K562 (cell line): ENCODE results near the gene KCNMB3. TPM values are rescaled to one million over a fixed set of nuclear protein-coding genes. Genes with fewer than 3 reads are reported as not detected.

Experiments used
- ADNP ChIP-seq: fragments of 200-800 bp; sonication (Bioruptor generic); IDR thresholded peaks from 2 replicates; pipeline ENCODE4 v1.6.1; 2016; ENCODE audit warnings: missing genetic modification characterization, missing compliant biosample characterization
- CBFA2T2 ChIP-seq: fragments of 450-650 bp; conservative IDR thresholded peaks from 2 replicates; pipeline ENCODE4 v1.6.1; 2017; ENCODE audit warnings: mild to moderate bottlenecking
- CC2D1A ChIP-seq: fragments of 450-650 bp; IDR thresholded peaks from 2 replicates; pipeline ENCODE4 v1.6.1; 2017; ENCODE audit warnings: mild to moderate bottlenecking
- EHMT2 ChIP-seq: fragments of 450-650 bp; IDR thresholded peaks from 2 replicates; pipeline ENCODE4 v1.6.1; 2018; ENCODE audit warnings: antibody characterized with exemption
- ELF4 ChIP-seq: fragments of 450-650 bp; formaldehyde crosslinking; IDR thresholded peaks from 2 replicates; pipeline ENCODE4 v1.4.0; 2022; ENCODE audit warnings: missing genetic modification characterization
- EP300 ChIP-seq: IDR thresholded peaks from 2 replicates; pipeline ENCODE4 v1.6.1; 2012; ENCODE audit warnings: low read length, improper control_type of control experiment
- EP400 ChIP-seq: fragments of 450-650 bp; IDR thresholded peaks from 2 replicates; pipeline ENCODE4 v1.6.1; 2017; ENCODE audit warnings: antibody characterized with exemption, mild to moderate bottlenecking, moderate library complexity
- FOXM1 ChIP-seq, 2 experiments: fragments of 450-650 bp in 1 of 2; sonication (generic) in 1 of 2; formaldehyde crosslinking in 1 of 2; IDR thresholded peaks; 2 replicates each; pipeline versions ENCODE4 v1.6.1 to v1.9.0; 2017 to 2022; ENCODE audit warnings: low read depth in 2 of 2, mild to moderate bottlenecking in 2 of 2, missing genetic modification reagents in 1 of 2, moderate library complexity in 1 of 2
- FOXP1 ChIP-seq: sonication (generic); formaldehyde crosslinking; IDR thresholded peaks from 2 replicates; pipeline ENCODE4 v1.8.0; 2022; ENCODE audit warnings: mild to moderate bottlenecking, missing genetic modification reagents
- HOXB6 ChIP-seq: fragments of 250-450 bp; sonication (Bioruptor Pico); IDR thresholded peaks from 2 replicates; pipeline ENCODE4 v1.5.1; 2022; ENCODE audit warnings: mild to moderate bottlenecking, borderline replicate concordance
- JUNB ChIP-seq: fragments of 450-650 bp; formaldehyde crosslinking; conservative IDR thresholded peaks from 2 replicates; pipeline ENCODE4 v1.4.0; 2020; ENCODE audit warnings: mild to moderate bottlenecking
- MCM3 ChIP-seq: fragments of 450-650 bp; IDR thresholded peaks from 2 replicates; pipeline ENCODE4 v1.6.1; 2016
- MECOM ChIP-seq: fragments of 250-450 bp; sonication (Bioruptor Pico); IDR thresholded peaks from 2 replicates; pipeline ENCODE4 v1.8.0; 2022; ENCODE audit warnings: inconsistent platforms
- MTA1 ChIP-seq: fragments of 450-650 bp; IDR thresholded peaks from 2 replicates; pipeline ENCODE4 v1.6.1; 2017; ENCODE audit warnings: borderline replicate concordance
- MYBL2 ChIP-seq, 2 experiments: fragments of 450-650 bp in 1 of 2; sonication (generic) in 1 of 2; formaldehyde crosslinking in 1 of 2; IDR thresholded peaks; 2 replicates each; pipeline versions ENCODE4 v1.6.1 to v1.8.1; 2017 to 2022; ENCODE audit warnings: borderline replicate concordance in 1 of 2, inconsistent platforms in 1 of 2, low read depth in 1 of 2, mild to moderate bottlenecking in 1 of 2, missing genetic modification reagents in 1 of 2, moderate library complexity in 1 of 2
- NCOA4 ChIP-seq: fragments of 450-650 bp; IDR thresholded peaks from 2 replicates; pipeline ENCODE4 v1.6.1; 2018; ENCODE audit warnings: mild to moderate bottlenecking; ENCODE audit not compliant: partially characterized antibody
- NFE2 ChIP-seq: IDR thresholded peaks from 2 replicates; pipeline ENCODE4 v1.6.1; 2014; ENCODE audit warnings: antibody characterized with exemption, low read depth
- NR3C1 ChIP-seq: sonication (generic); formaldehyde crosslinking; IDR thresholded peaks from 2 replicates; pipeline ENCODE4 v1.8.1; 2022; ENCODE audit warnings: missing genetic modification reagents
- NRF1 ChIP-seq, 2 experiments: fragments of 450-650 bp; IDR thresholded peaks in 1 of 2; conservative IDR thresholded peaks in 1 of 2; 2 replicates each; pipeline ENCODE4 v1.6.1; 2014; ENCODE audit warnings: mild to moderate bottlenecking in 2 of 2
- POLR2AphosphoS5 ChIP-seq: IDR thresholded peaks from 2 replicates; pipeline ENCODE4 v1.6.1; 2011; ENCODE audit warnings: mild to moderate bottlenecking, low read depth, low read length, moderate library complexity; ENCODE audit not compliant: control insufficient read depth, insufficient read depth
- SMARCE1 ChIP-seq: fragments of 450-650 bp; IDR thresholded peaks from 2 replicates; pipeline ENCODE4 v1.7.1; 2016; ENCODE audit warnings: mild to moderate bottlenecking
- SOX6 ChIP-seq: fragments of 450-650 bp; IDR thresholded peaks from 2 replicates; pipeline ENCODE4 v1.6.1; 2014; ENCODE audit warnings: mild to moderate bottlenecking
- TAF15 ChIP-seq: fragments of 200-400 bp; formaldehyde crosslinking; IDR thresholded peaks from 2 replicates; pipeline ENCODE4 v1.6.1; 2017; ENCODE audit warnings: mild to moderate bottlenecking, low read depth, low read length, moderate library complexity
- TRIM24 ChIP-seq, 2 experiments: fragments of 450-650 bp; IDR thresholded peaks; 2 replicates each; pipeline ENCODE4 v1.6.1; 2016
- XRCC5 ChIP-seq: fragments of 200-400 bp; formaldehyde crosslinking; IDR thresholded peaks from 2 replicates; pipeline ENCODE4 v1.6.1; 2017; ENCODE audit warnings: low read depth, mild to moderate bottlenecking, low read length
- ZNF444 ChIP-seq: fragments of 250-450 bp; sonication (Bioruptor Pico); IDR thresholded peaks from 2 replicates; pipeline ENCODE4 v1.4.0; 2020; ENCODE audit warnings: mild to moderate bottlenecking, moderate library complexity
- polyA plus RNA-seq, 8 experiments: library from polyadenylated mRNA; depleted of rRNA in 4 of 8; stranded (reverse) in 5 of 8; unstranded in 3 of 8; fragments of >200 nt; fragmentation: Nextera tagmentation in 2 of 8; fragmentation: Illumina TruSeq in 1 of 8; extraction: Ambion mirVana in 2 of 8; extraction: Trizol in 1 of 8; gene quantifications; 2 replicates each; pipeline versions ENCODE4 v1.2.1 to v1.2.3, GENCODE V29; 2011 to 2014; ENCODE audit warnings: inconsistent platforms in 1 of 8, missing spikeins in 1 of 8
- total RNA-seq, 7 experiments: library from RNA; depleted of rRNA in 6 of 7; stranded (reverse); fragments of >200 nt in 6 of 7; fragmentation: Illumina TruSeq in 2 of 7; extraction: Trizol in 2 of 7; gene quantifications; 2 replicates each; pipeline versions ENCODE4 v1.2.1 to v1.2.3, GENCODE V29; 2011 to 2021; ENCODE audit warnings: low replicate concordance in 1 of 7
- TF ChIP-seq, protein P1 (sequence below): IDR thresholded peaks from 2 replicates; pipeline ENCODE4 v1.6.1; 2012; ENCODE audit warnings: low read depth, low read length, improper control_type of control experiment, borderline replicate concordance
- TF ChIP-seq, protein P2 (sequence below): fragments of 450-650 bp; IDR thresholded peaks from 2 replicates; pipeline ENCODE4 v1.6.1; 2016
- TF ChIP-seq, protein P3 (sequence below), 2 experiments: fragments of 250-450 bp in 1 of 2; fragments of 450-650 bp in 1 of 2; sonication (Bioruptor Pico) in 1 of 2; IDR thresholded peaks; 2 replicates each; pipeline versions ENCODE4 v1.6.1 to v1.8.0; 2016 to 2021; ENCODE audit warnings: mild to moderate bottlenecking in 2 of 2, moderate library complexity in 2 of 2, missing compliant biosample characterization in 1 of 2, missing genetic modification characterization in 1 of 2

The KCNMB3 gene
- total and polyA plus RNA-seq, 9 of the 15 experiments (the other 6 are each of a cell fraction or from before 2014, with no cell fraction given) = 7.0 to 21.1 (median 14.3) TPM

DNA sequence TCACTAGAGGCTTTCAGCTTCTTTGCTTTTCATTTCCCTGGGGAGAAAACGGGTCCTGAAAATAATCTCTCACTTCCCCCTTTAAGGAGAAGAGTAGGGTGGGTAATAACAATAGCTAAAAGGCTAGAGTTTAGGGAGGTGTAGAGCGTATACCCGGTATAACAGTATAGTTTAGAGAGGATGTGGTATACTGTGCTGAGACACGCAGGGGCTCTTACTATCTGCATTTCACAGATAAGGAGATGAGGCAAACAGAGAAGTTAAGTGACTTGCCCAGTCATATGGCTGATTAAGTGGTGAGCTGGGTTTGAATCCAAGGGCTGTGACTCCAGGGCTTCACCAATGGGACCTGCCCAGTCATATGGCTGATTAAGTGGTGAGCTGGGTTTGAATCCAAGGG is 15.0 kb upstream of the KCNMB3 start (continued):
- TF ChIP-seq SOX6 (peak; percentile 73), TRIM24 (IDR thresholded peaks at IDR 0.05) (peak in 1 of 2 experiments; percentile 73; a peak in 2 of 4 replicates), HOXB6 (no peak), EP300 (peak; percentile 81; the same call in 1 of the 2 replicates), NRF1 (conservative IDR thresholded peaks at IDR 0.05 in 1 of 2, IDR thresholded peaks at IDR 0.05 in 1 of 2) (peak; percentile 43 to 48; a peak in 3 of 4 replicates), NFE2 (peak; percentile 63), JUNB (CRISPR knock-in tag) (no peak), NR3C1 (CRISPR knock-in tag) (no peak), MYBL2 (IDR thresholded peaks at IDR 0.05; ENCODE audit: low read depth) (no peak), MYBL2 (CRISPR knock-in tag; IDR thresholded peaks at IDR 0.05; ENCODE audit: borderline replicate concordance) (no peak), ADNP (tag) (peak; percentile 40; the same call in 1 of the 2 replicates), EP400 (0 out of 2 replicates have a peak, but pooled peaks have one; percentile 28), CBFA2T2 (peak; percentile 69), CC2D1A (peak; percentile 69; the same call in 1 of the 2 replicates), FOXP1 (CRISPR knock-in tag) (no peak), POLR2AphosphoS5 (0 out of 2 replicates have a peak, but pooled peaks have one; percentile 46), SMARCE1 (peak; percentile 81), ZNF444 (no peak), MECOM (CRISPR knock-in tag) (no peak), ELF4 (CRISPR knock-in tag) (no peak), MCM3 (no peak), NCOA4 (no peak), FOXM1 (IDR thresholded peaks at IDR 0.05; ENCODE audit: low read depth) (peak; percentile 57; the same call in 1 of the 2 replicates), FOXM1 (CRISPR knock-in tag; IDR thresholded peaks at IDR 0.05; ENCODE audit: low read depth) (no peak), XRCC5 (0 out of 2 replicates have a peak, but pooled peaks have one; percentile 28), MTA1 (peak; percentile 39; the same call in 1 of the 2 replicates), TAF15 (no peak), EHMT2 (0 out of 2 replicates have a peak, but pooled peaks have one; percentile 19)
- TF ChIP-seq, protein P1, sequence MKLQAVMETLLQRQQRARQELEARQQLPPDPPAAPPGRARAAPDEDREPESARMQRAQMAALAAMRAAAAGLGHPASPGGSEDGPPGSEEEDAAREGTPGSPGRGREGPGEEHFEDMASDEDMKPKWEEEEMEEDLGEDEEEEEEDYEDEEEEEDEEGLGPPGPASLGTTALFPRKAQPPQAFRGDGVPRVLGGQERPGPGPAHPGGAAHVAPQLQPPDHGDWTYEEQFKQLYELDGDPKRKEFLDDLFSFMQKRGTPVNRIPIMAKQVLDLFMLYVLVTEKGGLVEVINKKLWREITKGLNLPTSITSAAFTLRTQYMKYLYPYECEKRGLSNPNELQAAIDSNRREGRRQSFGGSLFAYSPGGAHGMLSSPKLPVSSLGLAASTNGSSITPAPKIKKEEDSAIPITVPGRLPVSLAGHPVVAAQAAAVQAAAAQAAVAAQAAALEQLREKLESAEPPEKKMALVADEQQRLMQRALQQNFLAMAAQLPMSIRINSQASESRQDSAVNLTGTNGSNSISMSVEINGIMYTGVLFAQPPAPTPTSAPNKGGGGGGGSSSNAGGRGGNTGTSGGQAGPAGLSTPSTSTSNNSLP = 0 out of 2 replicates have a peak, but pooled peaks have one; percentile 47
- TF ChIP-seq, protein P2, sequence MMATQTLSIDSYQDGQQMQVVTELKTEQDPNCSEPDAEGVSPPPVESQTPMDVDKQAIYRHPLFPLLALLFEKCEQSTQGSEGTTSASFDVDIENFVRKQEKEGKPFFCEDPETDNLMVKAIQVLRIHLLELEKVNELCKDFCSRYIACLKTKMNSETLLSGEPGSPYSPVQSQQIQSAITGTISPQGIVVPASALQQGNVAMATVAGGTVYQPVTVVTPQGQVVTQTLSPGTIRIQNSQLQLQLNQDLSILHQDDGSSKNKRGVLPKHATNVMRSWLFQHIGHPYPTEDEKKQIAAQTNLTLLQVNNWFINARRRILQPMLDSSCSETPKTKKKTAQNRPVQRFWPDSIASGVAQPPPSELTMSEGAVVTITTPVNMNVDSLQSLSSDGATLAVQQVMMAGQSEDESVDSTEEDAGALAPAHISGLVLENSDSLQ = 0 out of 2 replicates have a peak, but pooled peaks have one; percentile 14
- TF ChIP-seq, protein P3, sequence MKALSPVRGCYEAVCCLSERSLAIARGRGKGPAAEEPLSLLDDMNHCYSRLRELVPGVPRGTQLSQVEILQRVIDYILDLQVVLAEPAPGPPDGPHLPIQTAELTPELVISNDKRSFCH (CRISPR knock-in tag; IDR thresholded peaks at IDR 0.05) = no peak
- TF ChIP-seq, protein P3 (tag; IDR thresholded peaks at IDR 0.05) = no peak; the same call in 1 of the 2 replicates
